Esophagus squamous epithelium (tissue), 5 donors: ENCODE data around the gene KCNE2. TPM values are rescaled to one million over a fixed set of nuclear protein-coding genes. Genes with fewer than 3 reads are reported as not detected.
"Not testable (repeated sequence)": the region's sequence is repeated elsewhere in the genome, so short reads cannot be mapped to it uniquely, and the experiment has no call there.

Source experiments
- DNase-seq: peaks from one replicate; lab custom pipeline; 2025; lab: John Stamatoyannopoulos, UW
- H3K27ac ChIP-seq, 4 donors: fragments of 200-600 bp; sonication (generic); one replicate each; pipeline ENCODE4 v1.5.1; 2016 to 2019; ENCODE audit warnings: mild to moderate bottlenecking in 1 of 4
- H3K27me3 ChIP-seq, 4 donors: fragments of 200-600 bp; sonication (generic); 1 replicate in 3 of 4; 2 replicates in 1 of 4; pipeline versions ENCODE4 v1.5.1 to v1.6.0; 2017 to 2021; ENCODE audit warnings: antibody characterized with exemption in 1 of 4
- H3K36me3 ChIP-seq, 3 donors: fragments of 200-600 bp; sonication (generic); one replicate each; pipeline ENCODE4 v1.5.1; 2016 to 2019
- H3K4me1 ChIP-seq, 3 donors: fragments of 200-600 bp; sonication (generic); one replicate each; pipeline ENCODE4 v1.5.1; 2017 to 2019
- H3K4me3 ChIP-seq, 4 donors: fragments of 200-600 bp; sonication (generic); 1 replicate in 3 of 4; 2 replicates in 1 of 4; pipeline ENCODE4 v1.5.1; 2016 to 2019; ENCODE audit warnings: mild to moderate bottlenecking in 2 of 4, moderate library complexity in 1 of 4
- H3K9me3 ChIP-seq, 3 donors: fragments of 200-600 bp; sonication (generic); one replicate each; pipeline ENCODE4 v1.5.1; 2016 to 2019
- CTCF ChIP-seq, 6 experiments: fragments of 450-650 bp in 4 of 6; fragments of 200-600 bp in 2 of 6; sonication (generic) in 2 of 6; IDR thresholded peaks; one replicate each; pipeline ENCODE4 v1.5.1; 2016 to 2019; ENCODE audit warnings: antibody characterized with exemption in 6 of 6, mild to moderate bottlenecking in 4 of 6, moderate library complexity in 4 of 6
- POLR2A ChIP-seq, 4 donors: fragments of 450-650 bp; IDR thresholded peaks; one replicate each; pipeline ENCODE4 v1.6.1; 2017; ENCODE audit warnings: antibody characterized with exemption in 4 of 4, mild to moderate bottlenecking in 4 of 4, moderate library complexity in 3 of 4
- WGBS, 2 donors: methylation state at CpG; one replicate each; pipeline ENCODE4 v1.1.5; 2018; 5-methylcytosine and 5-hydroxymethylcytosine counted together
- intact Hi-C: fragments of 100-400 bp; cut with DNase I; formaldehyde crosslinking; loops from one replicate; pipeline ENCODE4 v1.15.0; 2022
- total RNA-seq, 4 donors: library from RNA; depleted of rRNA; stranded (reverse); fragments of >200 nt; gene quantifications; one replicate each; pipeline ENCODE4 v1.1.0, GENCODE V29; 2016
- donor health status: DM: yes; HTN: yes; CAD: no.

Gene KCNE2
- total RNA-seq, 4 donors from 2014 or later = not detected

GRCh38 chr21:34372321-34372720 is 8.5 kb downstream of the KCNE2 start:
- no peak for TF ChIP-seq CTCF (IDR thresholded peaks at IDR 0.05)
- TF ChIP-seq POLR2A (IDR thresholded peaks at IDR 0.05) = no peak
- intact Hi-C loops = no loop called here
- Histone ChIP-seq H3K4me3 (no peak overlapping the region), H3K27ac (no peak overlapping the region), H3K9me3 (no peaks in the 10 kb centered on the region), H3K4me1 (no peaks in the 10 kb centered on the region), H3K27me3 (no peaks in the 10 kb centered on the region), H3K36me3 (no peaks in the 10 kb centered on the region)
- no peak for DNase-seq
- 94 to 95% methylated on average over 4 to 5 of the region's 5 CpGs for WGBS, 2 donors

- H3K27ac ChIP-seq, H3K9me3 ChIP-seq, intact Hi-C loops, H3K36me3 ChIP-seq, H3K4me1 ChIP-seq, H3K27me3 ChIP-seq, H3K4me3 ChIP-seq, DNase-seq: not testable (repeated sequence)
- WGBS, 2 donors = no CpG with 5 or more reads among the region's 8 CpGs
These were observed 10.7 kb downstream of the KCNE2 start for GRCh38 chr21:34374462-34374861.

- H3K36me3 ChIP-seq, H3K27ac ChIP-seq, H3K9me3 ChIP-seq, H3K4me3 ChIP-seq, DNase-seq, H3K27me3 ChIP-seq, H3K4me1 ChIP-seq, intact Hi-C loops: not testable (repeated sequence)
- no CpG with 5 or more reads among the region's 49 CpGs for WGBS, 2 donors
These were observed 11.3 kb downstream of the KCNE2 start, which contains the start of gene SMIM11 for GRCh38 chr21:34374940-34375618. Gene SMIM11, plus strand, starts transcription at chr21:34375507. Its CDS starts 3,998 bp downstream, at chr21:34379505.

- intact Hi-C loops, H3K36me3 ChIP-seq, H3K27ac ChIP-seq, H3K4me1 ChIP-seq, H3K4me3 ChIP-seq, H3K9me3 ChIP-seq, DNase-seq, H3K27me3 ChIP-seq: not testable (repeated sequence)
- no CpG with 5 or more reads among the region's 33 CpGs for WGBS, 2 donors
These were observed 11.8 kb downstream of the KCNE2 start for GRCh38 chr21:34375619-34375972.

GRCh38 chr21:34383138-34383537 is 19.3 kb downstream of the KCNE2 start:
- not testable (repeated sequence) for H3K27ac ChIP-seq, H3K4me1 ChIP-seq

GRCh38 chr21:34383724-34384415 is 20.1 kb downstream of the KCNE2 start:
- H3K4me3 ChIP-seq, H3K9me3 ChIP-seq, DNase-seq, H3K27ac ChIP-seq, intact Hi-C loops, H3K27me3 ChIP-seq, H3K4me1 ChIP-seq, H3K36me3 ChIP-seq: not testable (repeated sequence)
- WGBS, 2 donors = no CpG with 5 or more reads among the region's 14 CpGs

More at GRCh38 chr21:34383138-34383537, 19.3 kb downstream of the KCNE2 start:
- DNase-seq, H3K4me3 ChIP-seq, H3K36me3 ChIP-seq, intact Hi-C loops, H3K27me3 ChIP-seq, H3K9me3 ChIP-seq: not testable (repeated sequence)
- WGBS, 2 donors = no CpG with 5 or more reads among the region's 2 CpGs

GRCh38 chr21:34400522-34400921 is 36.7 kb downstream of the KCNE2 start:
- DNase-seq, H3K4me1 ChIP-seq, H3K4me3 ChIP-seq, H3K27me3 ChIP-seq, intact Hi-C loops, H3K9me3 ChIP-seq, H3K36me3 ChIP-seq, H3K27ac ChIP-seq: not testable (repeated sequence)
- WGBS, 2 donors = no CpG with 5 or more reads among the region's 5 CpGs

- H3K27me3 ChIP-seq, intact Hi-C loops, H3K4me1 ChIP-seq, DNase-seq, H3K36me3 ChIP-seq, H3K9me3 ChIP-seq, H3K27ac ChIP-seq, H3K4me3 ChIP-seq: not testable (repeated sequence)
- WGBS, 2 donors = no CpG with 5 or more reads among the region's 5 CpGs
These were observed 40.9 kb downstream of the KCNE2 start for GRCh38 chr21:34404742-34405141.

GRCh38 chr21:34405686-34406085 is 41.9 kb downstream of the KCNE2 start:
- H3K4me3 ChIP-seq, intact Hi-C loops, H3K27ac ChIP-seq, H3K27me3 ChIP-seq, H3K36me3 ChIP-seq, H3K9me3 ChIP-seq, H3K4me1 ChIP-seq, DNase-seq: not testable (repeated sequence)
- WGBS, 2 donors = no CpG with 5 or more reads among the region's 2 CpGs

- DNase-seq, H3K4me1 ChIP-seq, H3K4me3 ChIP-seq, H3K27ac ChIP-seq, H3K36me3 ChIP-seq, H3K27me3 ChIP-seq, H3K9me3 ChIP-seq, intact Hi-C loops: not testable (repeated sequence)
- no CpG with 5 or more reads among the region's 6 CpGs for WGBS, 2 donors
These were observed 42.3 kb downstream of the KCNE2 start for GRCh38 chr21:34406102-34406501.

- intact Hi-C loops, H3K36me3 ChIP-seq, DNase-seq, H3K9me3 ChIP-seq, H3K4me3 ChIP-seq, H3K4me1 ChIP-seq, H3K27ac ChIP-seq, H3K27me3 ChIP-seq: not testable (repeated sequence)
- WGBS, 2 donors = no CpG with 5 or more reads among the region's 2 CpGs
These were observed 42.9 kb downstream of the KCNE2 start for GRCh38 chr21:34406676-34407075.

GRCh38 chr21:34407294-34407693 is 43.5 kb downstream of the KCNE2 start:
- H3K9me3 ChIP-seq, H3K4me3 ChIP-seq, DNase-seq, H3K27me3 ChIP-seq, intact Hi-C loops, H3K4me1 ChIP-seq, H3K27ac ChIP-seq, H3K36me3 ChIP-seq: not testable (repeated sequence)
- no CpG with 5 or more reads among the region's 9 CpGs for WGBS, 2 donors
